H1 (cell line): ENCODE results near the gene ELOVL5. TPM values are rescaled to one million over a fixed set of nuclear protein-coding genes. Genes with fewer than 3 reads are reported as not detected.

Source experiments
- CTCF ChIA-PET: fragments of 300-600 bp; sonication (Branson Sonifier 250); formaldehyde crosslinking; loops from one replicate; lab custom pipeline; 2021; ENCODE audit not compliant: partially characterized antibody; lab: Charles Lee
- POLR2A ChIA-PET: fragments of 300-600 bp; sonication (Branson Sonifier 250); formaldehyde crosslinking; loops from one replicate; lab custom pipeline; 2021; ENCODE audit warnings: inconsistent platforms; ENCODE audit not compliant: partially characterized antibody; lab: Charles Lee
- DNase-seq, 2 experiments: peaks; one replicate each; pipeline versions ENCODE4 v3.0.0 to v3.0.0-alpha.2; 2010 to 2022; ENCODE audit warnings: low spot score in 2 of 2, low read depth in 1 of 2, mixed read lengths in 1 of 2
- FAIRE-seq: peaks from 2 replicates; lab custom pipeline; 2011; peaks lifted over from hg19 to GRCh38; lab: Jason Lieb, UNC
- H2AFZ ChIP-seq: 2 replicates; pipeline ENCODE4 v1.8.1; 2012; ENCODE audit warnings: low read length, inconsistent platforms
- H2AK5ac ChIP-seq: 2 replicates; pipeline ENCODE4 v1.6.1; 2013; ENCODE audit warnings: low read depth, low read length
- H2BK120ac ChIP-seq: replicated peaks from 2 replicates; pipeline ENCODE3; 2013; ENCODE audit warnings: low read depth, low read length, inconsistent platforms
- H2BK12ac ChIP-seq: 2 replicates; pipeline ENCODE4 v1.6.1; 2013; ENCODE audit warnings: low read depth, low read length
- H2BK15ac ChIP-seq: 2 replicates; pipeline ENCODE4 v1.6.1; 2013; ENCODE audit warnings: low read length
- H2BK20ac ChIP-seq: 2 replicates; pipeline ENCODE4 v1.6.1; 2013; ENCODE audit warnings: low read length
- H2BK5ac ChIP-seq: 2 replicates; pipeline ENCODE4 v1.6.1; 2013; ENCODE audit warnings: low read depth, low read length
- H3K14ac ChIP-seq: 2 replicates; pipeline ENCODE4 v1.6.1; 2013; ENCODE audit warnings: inconsistent platforms; ENCODE audit not compliant: insufficient read length
- H3K18ac ChIP-seq: 2 replicates; pipeline ENCODE4 v1.6.1; 2013; ENCODE audit warnings: low read length; ENCODE audit errors: extremely low read depth
- H3K23ac ChIP-seq: 2 replicates; pipeline ENCODE4 v1.6.1; 2013; ENCODE audit warnings: inconsistent platforms; ENCODE audit not compliant: insufficient read length
- H3K23me2 ChIP-seq: 2 replicates; pipeline ENCODE4 v1.6.1; 2013; ENCODE audit warnings: low read depth, low read length
- H3K27ac ChIP-seq: 2 replicates; pipeline ENCODE4 v1.6.1; 2011; ENCODE audit warnings: low read depth, low read length, inconsistent platforms
- H3K27me3 ChIP-seq, 4 experiments: replicated peaks in 1 of 4; 1 replicate in 1 of 4; 2 replicates in 3 of 4; pipeline versions ENCODE4 v1.6.1 to v1.8.1; 2011 to 2013; ENCODE audit warnings: low read length in 3 of 4, mild to moderate bottlenecking in 3 of 4, inconsistent platforms in 2 of 4, mixed read lengths in 2 of 4, moderate library complexity in 1 of 4; ENCODE audit not compliant: control insufficient read depth in 3 of 4, insufficient read depth in 3 of 4; ENCODE audit errors: extremely low read depth in 1 of 4
- H3K36me3 ChIP-seq, 4 experiments: 2 replicates each; pipeline versions ENCODE4 v1.6.1 to v1.8.1; 2011 to 2013; ENCODE audit warnings: mild to moderate bottlenecking in 4 of 4, low read length in 3 of 4, moderate library complexity in 2 of 4, control low read depth in 1 of 4, inconsistent platforms in 1 of 4; ENCODE audit not compliant: insufficient read depth in 4 of 4, control insufficient read depth in 2 of 4
- H3K4ac ChIP-seq: replicated peaks from 2 replicates; pipeline ENCODE3; 2013; ENCODE audit warnings: low read length, low read depth, mixed read lengths, inconsistent platforms; ENCODE audit not compliant: insufficient read length
- H3K4me1 ChIP-seq, 4 experiments: replicated peaks in 1 of 4; 1 replicate in 1 of 4; 2 replicates in 3 of 4; pipeline versions ENCODE4 v1.6.1 to v1.8.1; 2011 to 2013; ENCODE audit warnings: low read length in 3 of 4, inconsistent platforms in 2 of 4, mixed read lengths in 1 of 4; ENCODE audit not compliant: insufficient read depth in 4 of 4, control insufficient read depth in 3 of 4
- H3K4me2 ChIP-seq, 2 experiments: 2 replicates each; pipeline versions ENCODE4 v1.6.1 to v1.8.1; 2011 to 2013; ENCODE audit warnings: low read depth in 2 of 2, low read length in 2 of 2, control low read depth in 1 of 2, inconsistent platforms in 1 of 2, mild to moderate bottlenecking in 1 of 2; ENCODE audit not compliant: insufficient read depth in 1 of 2
- H3K4me3 ChIP-seq, 4 experiments: fragments of 200-600, 300-600 bp in 1 of 4; sonication (generic), shearing (Covaris generic), sonication (Bioruptor Twin) in 1 of 4; 2 replicates each; pipeline versions ENCODE4 v1.5.1 to v1.8.1; 2011 to 2016; ENCODE audit warnings: low read length in 4 of 4, low read depth in 3 of 4, control low read depth in 2 of 4, inconsistent platforms in 2 of 4, mild to moderate bottlenecking in 2 of 4, mixed read lengths in 1 of 4, moderate library complexity in 1 of 4; ENCODE audit not compliant: insufficient read depth in 2 of 4; ENCODE audit errors: extremely low read depth in 1 of 4
- H3K56ac ChIP-seq: replicated peaks from 2 replicates; pipeline ENCODE3; 2013; ENCODE audit warnings: low read depth, mild to moderate bottlenecking, mixed read lengths, low read length, inconsistent platforms; ENCODE audit not compliant: insufficient read length
- H3K79me1 ChIP-seq: 2 replicates; pipeline ENCODE4 v1.6.1; 2013; ENCODE audit warnings: low read depth, low read length, control low read depth
- H3K79me2 ChIP-seq, 2 experiments: 2 replicates each; pipeline versions ENCODE4 v1.6.1 to v1.8.1; 2012 to 2013; ENCODE audit warnings: low read length in 2 of 2, mild to moderate bottlenecking in 2 of 2, inconsistent platforms in 1 of 2; ENCODE audit not compliant: insufficient read depth in 2 of 2, control insufficient read depth in 1 of 2
- H3K9ac ChIP-seq, 4 experiments: replicated peaks in 1 of 4; 1 replicate in 1 of 4; 2 replicates in 3 of 4; pipeline versions ENCODE4 v1.6.1 to v1.8.1; 2011 to 2013; ENCODE audit warnings: low read depth in 3 of 4, low read length in 3 of 4, control low read depth in 2 of 4, mild to moderate bottlenecking in 2 of 4, moderate library complexity in 2 of 4, inconsistent platforms in 1 of 4; ENCODE audit errors: extremely low read depth in 1 of 4
- H3K9me3 ChIP-seq, 2 experiments: 2 replicates each; pipeline versions ENCODE4 v1.6.1 to v1.8.1; 2012 to 2013; ENCODE audit warnings: mild to moderate bottlenecking in 2 of 2, moderate library complexity in 2 of 2, control low read depth in 1 of 2, inconsistent platforms in 1 of 2, low read depth in 1 of 2, low read length in 1 of 2, mixed read lengths in 1 of 2; ENCODE audit not compliant: insufficient read depth in 2 of 2
- H4K20me1 ChIP-seq, 2 experiments: replicated peaks in 1 of 2; 2 replicates each; pipeline versions ENCODE3 to v1.8.1; 2011 to 2013; ENCODE audit warnings: inconsistent platforms in 2 of 2, low read length in 2 of 2, mild to moderate bottlenecking in 1 of 2; ENCODE audit not compliant: insufficient read depth in 2 of 2, control insufficient read depth in 1 of 2
- H4K5ac ChIP-seq: 2 replicates; pipeline ENCODE4 v1.6.1; 2013; ENCODE audit warnings: low read length, low read depth, mixed read lengths, inconsistent platforms; ENCODE audit not compliant: insufficient read length
- H4K8ac ChIP-seq: 2 replicates; pipeline ENCODE4 v1.8.0; 2013; ENCODE audit warnings: mild to moderate bottlenecking, moderate library complexity, low read length, inconsistent platforms; ENCODE audit not compliant: insufficient read depth; ENCODE audit errors: extremely low read depth
- H4K91ac ChIP-seq: replicated peaks from 2 replicates; pipeline ENCODE3; 2013; ENCODE audit warnings: low read length, mixed read lengths, inconsistent platforms; ENCODE audit not compliant: insufficient read length
- EZH2 ChIP-seq: fragments of 200-600 bp; sonication (generic); IDR thresholded peaks from 2 replicates; pipeline ENCODE4 v1.7.1; 2012; ENCODE audit warnings: low read depth, mild to moderate bottlenecking, moderate library complexity, low read length, inconsistent platforms; ENCODE audit not compliant: severe bottlenecking
- GABPA ChIP-seq: IDR thresholded peaks from 2 replicates; pipeline ENCODE4 v1.6.1; 2011; ENCODE audit warnings: mild to moderate bottlenecking, low read length, moderate library complexity, borderline replicate concordance; ENCODE audit not compliant: insufficient read depth
- PHF8 ChIP-seq: fragments of 200-600 bp; sonication (generic); conservative IDR thresholded peaks from 2 replicates; pipeline ENCODE4 v1.7.1; 2012; ENCODE audit warnings: low read depth, mild to moderate bottlenecking, inconsistent platforms, low read length, moderate library complexity
- RNF2 ChIP-seq: fragments of 200-900, 300-1000 bp; sonication (generic); IDR thresholded peaks from 2 replicates; pipeline ENCODE4 v1.7.1; 2016; ENCODE audit warnings: borderline replicate concordance, low read depth, mild to moderate bottlenecking, antibody characterized with exemption, low read length; ENCODE audit not compliant: poor library complexity, severe bottlenecking; ENCODE audit errors: missing control alignments
- SIRT6 ChIP-seq: IDR thresholded peaks from one replicate; pipeline ENCODE4 v1.7.1; 2012; ENCODE audit warnings: low read length, inconsistent platforms
- SIX5 ChIP-seq: IDR thresholded peaks from 2 replicates; pipeline ENCODE4 v1.6.1; 2011; ENCODE audit warnings: mild to moderate bottlenecking, low read depth, low read length
- TAF7 ChIP-seq: optimal IDR thresholded peaks from 2 replicates; pipeline ENCODE3; 2011; ENCODE audit warnings: low read depth, mild to moderate bottlenecking, inconsistent platforms, low read length, moderate library complexity, borderline replicate concordance
- TEAD4 ChIP-seq: IDR thresholded peaks from 2 replicates; pipeline ENCODE4 v1.6.1; 2012; ENCODE audit warnings: low read depth, low read length, inconsistent platforms, mixed read lengths
- WGBS, 2 experiments: shearing (Covaris generic) in 1 of 2; methylation state at CpG; one replicate each; pipeline versions ENCODE4 v1.1.6 to v1.1.7; 2013 to 2015; ENCODE audit warnings: low lambda C conversion rate in 2 of 2, mixed read lengths in 2 of 2, inconsistent platforms in 1 of 2, low coverage in 1 of 2, missing lambda C conversion rate in 1 of 2; ENCODE audit not compliant: insufficient replicate concordance in 2 of 2, insufficient coverage in 1 of 2, insufficient read length in 1 of 2; ENCODE audit errors: extremely low coverage in 1 of 2, missing lambda C conversion rate in 1 of 2; 5-methylcytosine and 5-hydroxymethylcytosine counted together
- polyA plus RNA-seq, 7 experiments: library from polyadenylated mRNA; depleted of rRNA in 3 of 7; stranded (reverse) in 5 of 7; unstranded in 2 of 7; fragments of >200 nt in 5 of 7; fragments of 200-250 nt in 2 of 7; gene quantifications; 1 replicate in 5 of 7; 2 replicates in 1 of 7; 4 replicates in 1 of 7; pipeline versions ENCODE4 v1.2.1 to v1.2.3, GENCODE V29; 2011 to 2013; ENCODE audit warnings: missing spikeins in 2 of 7, mixed read lengths in 2 of 7
- total RNA-seq: library from RNA; stranded (reverse); fragmentation: NEBNext Ultra II Directional; extraction: Animal tissue kit (Norgen Biotek cat#: 25700); gene quantifications from 2 replicates; pipeline ENCODE4 v1.2.1, GENCODE V29; 2021

The ELOVL5 gene
- total and polyA plus RNA-seq, 2 of the 8 experiments (the other 6 are each of a cell fraction or from before 2014, with no cell fraction given): 113 to 156 TPM

- Histone ChIP-seq H3K9ac (no peak overlapping the region), H3K79me2 (peaks cover 7 to 82% of the 10 kb centered on the region in 2 experiments), H3K4me1 (peaks cover 0 to 7% (median under 1%) of the 10 kb centered on the region in 4 experiments; a peak in 1 of 7 replicates), H4K5ac (no peak overlapping the region), H2BK20ac (no peak overlapping the region), H3K4me3 (no peak overlapping the region), H4K20me1 (peaks cover 14 to 22% of the 10 kb centered on the region in 2 experiments), H3K79me1 (peaks cover 8% of the 10 kb centered on the region; the same call in 1 of the 2 replicates), H2AK5ac (no peak overlapping the region), H3K4me2 (no peak overlapping the region), H3K18ac (no peak overlapping the region), H2BK15ac (no peak overlapping the region), H3K23me2 (no peaks in the 10 kb centered on the region), H2BK5ac (no peak overlapping the region), H4K8ac (no peak overlapping the region), H2BK120ac (no peak overlapping the region), H3K36me3 (no peaks in the 10 kb centered on the region), H3K4ac (no peak overlapping the region), H4K91ac (no peak overlapping the region), H3K23ac (no peak overlapping the region), H3K27ac (no peak overlapping the region), H3K9me3 (no peaks in the 10 kb centered on the region), H3K56ac (no peak overlapping the region), H2BK12ac (no peak overlapping the region), H2AFZ (no peak overlapping the region), H3K27me3 (no peaks in the 10 kb centered on the region), H3K14ac (no peak overlapping the region)
- no peak for FAIRE-seq
- POLR2A ChIA-PET: interaction anchor here (2.3 kb wide), 1 partner anchor 9 kb away, joined by 5 read pairs; no protein-coding TSS in a partner anchor
- WGBS, 2 experiments: 83% methylated on average over 7 of the region's 7 CpGs; no CpG with 5 or more reads in 1 of the 2 experiments
- TF ChIP-seq TEAD4 (no peak), PHF8 (no peak), SIRT6 (no peak), RNF2 (no peak), TAF7 (no peak), GABPA (no peak), SIX5 (no peak), EZH2 (no peak)
- no peak for DNase-seq
- CTCF ChIA-PET: interaction anchor here (0.9 to 3.6 kb wide), 3 partner anchors 9 to 127 kb away, joined by 4 to 20 read pairs (median 7); no protein-coding TSS in a partner anchor
Observed at GRCh38 chr6:53299331-53300005, 49.3 kb downstream of the ELOVL5 start.
